ENCODE results near the gene DBP.

DBP gene

DNA sequence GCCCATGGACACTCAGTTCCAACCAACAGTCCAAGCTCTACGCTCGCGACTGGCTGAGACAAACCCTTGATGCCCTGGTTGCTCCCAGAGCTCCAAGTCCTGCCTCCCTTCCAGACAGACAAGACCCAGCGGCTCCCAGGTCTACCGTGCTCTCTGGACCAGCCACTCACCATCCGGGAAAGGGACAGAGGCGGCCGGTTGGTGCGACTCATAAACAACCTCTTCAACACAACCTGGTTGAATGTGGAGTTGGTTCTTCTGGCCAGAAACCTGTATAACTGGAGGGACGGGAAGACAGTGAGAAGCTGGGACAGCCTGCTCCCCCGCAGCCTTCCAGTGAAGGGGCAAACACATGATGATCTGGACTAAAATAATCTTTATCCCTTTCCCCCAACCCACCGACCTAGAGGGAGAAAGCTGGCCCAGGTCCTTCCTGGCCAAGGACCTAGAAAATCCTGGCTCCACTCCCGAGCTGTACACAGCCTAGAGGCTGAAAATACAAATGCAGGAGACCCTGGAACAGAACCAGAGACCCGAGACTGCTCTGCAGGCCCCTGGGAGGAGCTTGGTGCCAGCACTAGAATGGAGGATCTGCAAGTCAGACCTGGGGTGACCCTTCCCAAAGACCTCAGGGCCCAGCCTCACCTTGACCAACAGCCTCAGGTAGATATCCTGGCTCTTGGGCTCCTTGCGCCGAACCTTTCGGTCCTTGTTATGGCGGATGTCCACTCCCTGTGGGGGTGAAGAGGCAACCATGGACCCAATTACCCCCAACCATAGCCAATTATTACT, 19.8 kb downstream of the DBP start:
- peak overlapping the region; percentile 58 to 80 for H3K4me3 ChIP-seq (ENCODE audit: low read length in 2 of 2)
- H3K23ac ChIP-seq (ENCODE audit: low read depth, low read length, poor library complexity) = no peak overlapping the region
- H3K18ac ChIP-seq (ENCODE audit: low read length) = no peak overlapping the region
- H3K27me3 ChIP-seq (ENCODE audit: control insufficient read depth in 3 of 3, insufficient read depth in 3 of 3, low read depth in 1 of 3, low read length in 3 of 3) = no peaks in the 10 kb centered on the region
- H2BK15ac ChIP-seq (ENCODE audit: low read length) = no peak overlapping the region
- no peak for DNase-seq (ENCODE audit: low spot score)
- no peak overlapping the region for H4K8ac ChIP-seq (ENCODE audit: low read depth, low read length)
- peaks cover 12% of the 10 kb centered on the region for H3K79me1 ChIP-seq (ENCODE audit: low read depth, low read length)
- H3K9me3 ChIP-seq (replicated peaks in 1 of 2; ENCODE audit: control insufficient read depth in 2 of 2, insufficient read depth in 1 of 2, low read depth in 1 of 2, low read length in 2 of 2) = no peaks in the 10 kb centered on the region
- H2BK5ac ChIP-seq (ENCODE audit: low read length) = peak overlapping the region; percentile 32
- no peak overlapping the region for H2AK5ac ChIP-seq (ENCODE audit: low read depth, low read length)
- peak overlapping the region; percentile 83 for H3K4me2 ChIP-seq (ENCODE audit: insufficient read depth, low read length, poor library complexity, severe bottlenecking)
- peak overlapping the region; percentile 17 for H3K9ac ChIP-seq (ENCODE audit: low read depth, low read length, poor library complexity)
- H4K91ac ChIP-seq (ENCODE audit: low read depth, low read length, poor library complexity) = no peak overlapping the region
- H2AFZ ChIP-seq (ENCODE audit: low read length) = no peak overlapping the region
- peaks cover 8 to 27% of the 10 kb centered on the region in 2 donors for H3K4me1 ChIP-seq (ENCODE audit: control insufficient read depth in 2 of 2, insufficient read depth in 1 of 2, low read depth in 1 of 2, low read length in 2 of 2)
- WGBS, 2 donors (ENCODE audit: extremely low coverage in 2 of 2, insufficient read length in 2 of 2, insufficient replicate concordance in 1 of 2) = no CpG with 5 or more reads among the region's 18 CpGs
- peaks cover 27 to 35% of the 10 kb centered on the region in 2 donors for H3K36me3 ChIP-seq (replicated peaks in 1 of 2; ENCODE audit: control insufficient read depth in 2 of 2, insufficient read depth in 2 of 2, low read length in 2 of 2)
- no peak overlapping the region for H3K14ac ChIP-seq (ENCODE audit: low read length)
- no peak overlapping the region for H3K4ac ChIP-seq (ENCODE audit: low read length)
- no peak overlapping the region for H2BK120ac ChIP-seq (ENCODE audit: low read depth, low read length)
- H2BK12ac ChIP-seq (ENCODE audit: low read length) = no peak overlapping the region
- no peak overlapping the region for H3K27ac ChIP-seq (replicated peaks; ENCODE audit: low read length)

DNA sequence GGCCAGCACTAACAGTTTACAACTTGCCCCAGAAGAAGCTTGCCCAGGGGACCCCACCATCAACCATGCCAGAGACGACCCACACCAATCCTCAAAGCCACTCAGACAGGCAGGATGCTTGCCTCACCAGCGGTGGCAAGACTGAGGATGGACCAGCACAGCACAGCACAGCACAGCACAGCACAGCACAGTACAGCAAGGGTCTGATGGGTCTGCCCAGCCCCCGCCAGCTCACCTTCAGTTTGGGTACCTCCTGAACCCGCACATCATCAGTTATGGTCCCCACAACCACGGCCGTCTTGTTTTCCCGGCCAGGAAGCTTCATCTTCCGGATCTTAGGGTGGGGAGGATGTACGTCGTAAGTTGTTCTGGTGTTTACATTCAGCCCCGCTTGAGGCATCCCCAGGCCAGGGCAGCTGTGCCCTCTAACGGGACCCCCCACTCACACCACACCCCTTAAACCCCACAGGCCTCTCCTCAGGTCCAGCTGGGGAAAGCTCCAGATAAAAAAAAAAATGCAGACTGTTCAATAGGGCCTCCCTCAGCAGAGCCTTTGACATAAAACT, 20.6 kb downstream of the DBP start:
- Histone ChIP-seq H2BK120ac (ENCODE audit: low read depth, low read length) (no peak overlapping the region), H3K18ac (ENCODE audit: low read length) (no peak overlapping the region), H2AK5ac (ENCODE audit: low read depth, low read length) (no peak overlapping the region), H2AFZ (ENCODE audit: low read length) (no peak overlapping the region), H3K79me1 (ENCODE audit: low read depth, low read length) (peaks cover 12% of the 10 kb centered on the region), H2BK15ac (ENCODE audit: low read length) (no peak overlapping the region), H3K4ac (ENCODE audit: low read length) (no peak overlapping the region), H4K91ac (ENCODE audit: low read depth, low read length, poor library complexity) (no peak overlapping the region), H3K14ac (ENCODE audit: low read length) (no peak overlapping the region), H3K9me3 (replicated peaks in 1 of 2; ENCODE audit: control insufficient read depth in 2 of 2, insufficient read depth in 1 of 2, low read depth in 1 of 2, low read length in 2 of 2) (no peaks in the 10 kb centered on the region), H3K27me3 (ENCODE audit: control insufficient read depth in 3 of 3, insufficient read depth in 3 of 3, low read depth in 1 of 3, low read length in 3 of 3) (no peaks in the 10 kb centered on the region), H3K9ac (ENCODE audit: low read depth, low read length, poor library complexity) (no peak overlapping the region), H2BK5ac (ENCODE audit: low read length) (peak overlapping the region; percentile 84), H3K27ac (replicated peaks; ENCODE audit: low read length) (no peak overlapping the region), H3K23ac (ENCODE audit: low read depth, low read length, poor library complexity) (no peak overlapping the region), H2BK12ac (ENCODE audit: low read length) (no peak overlapping the region), H3K4me3 (ENCODE audit: low read length in 2 of 2) (peak overlapping the region in 1 of 2 donors; percentile 27), H3K36me3 (replicated peaks in 1 of 2; ENCODE audit: control insufficient read depth in 2 of 2, insufficient read depth in 2 of 2, low read length in 2 of 2) (peaks cover 27 to 34% of the 10 kb centered on the region in 2 donors), H3K4me2 (ENCODE audit: insufficient read depth, low read length, poor library complexity, severe bottlenecking) (no peak overlapping the region), H3K4me1 (ENCODE audit: control insufficient read depth in 2 of 2, insufficient read depth in 1 of 2, low read depth in 1 of 2, low read length in 2 of 2) (peaks cover 8 to 27% of the 10 kb centered on the region in 2 donors), H4K8ac (ENCODE audit: low read depth, low read length) (no peak overlapping the region)
- DNase-seq (ENCODE audit: low spot score) = no peak
- whole genome bisulfite sequencing, 2 donors (ENCODE audit: extremely low coverage in 2 of 2, insufficient read length in 2 of 2, insufficient replicate concordance in 1 of 2) = no CpG with 5 or more reads among the region's 12 CpGs

DNA sequence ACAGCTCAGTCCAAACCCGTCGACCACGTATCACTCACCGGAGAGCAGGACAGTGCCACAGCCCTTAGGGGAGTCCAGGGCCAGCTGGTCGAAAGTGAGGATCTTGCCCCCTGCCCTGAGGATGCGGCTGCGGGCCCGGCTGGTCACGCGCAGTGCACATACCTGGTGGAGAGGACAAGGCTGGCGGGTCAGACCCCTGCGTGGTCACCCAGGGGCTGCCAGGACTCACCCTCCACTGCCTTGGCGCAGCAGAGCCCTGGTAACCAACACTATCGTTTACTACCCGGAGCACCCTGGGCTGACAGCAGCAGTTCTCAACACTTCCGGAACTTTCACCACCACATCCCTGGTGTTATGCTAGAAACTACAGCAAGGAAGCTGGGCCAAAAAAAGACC, 21.1 kb downstream of the DBP start:
- no peak overlapping the region for H2BK120ac ChIP-seq (ENCODE audit: low read depth, low read length)
- H3K23ac ChIP-seq (ENCODE audit: low read depth, low read length, poor library complexity) = peak overlapping the region; percentile 67
- H3K4ac ChIP-seq (ENCODE audit: low read length) = no peak overlapping the region
- peaks cover 12% of the 10 kb centered on the region for H3K79me1 ChIP-seq (ENCODE audit: low read depth, low read length)
- H4K91ac ChIP-seq (ENCODE audit: low read depth, low read length, poor library complexity) = no peak overlapping the region
- H2BK5ac ChIP-seq (ENCODE audit: low read length) = peak overlapping the region; percentile 84
- no peak overlapping the region for H4K8ac ChIP-seq (ENCODE audit: low read depth, low read length)
- H3K9ac ChIP-seq (ENCODE audit: low read depth, low read length, poor library complexity) = peak overlapping the region; percentile 72
- no peak overlapping the region for H2AK5ac ChIP-seq (ENCODE audit: low read depth, low read length)
- no peaks in the 10 kb centered on the region for H3K9me3 ChIP-seq (replicated peaks in 1 of 2; ENCODE audit: control insufficient read depth in 2 of 2, insufficient read depth in 1 of 2, low read depth in 1 of 2, low read length in 2 of 2)
- H3K36me3 ChIP-seq (replicated peaks in 1 of 2; ENCODE audit: control insufficient read depth in 2 of 2, insufficient read depth in 2 of 2, low read length in 2 of 2) = peaks cover 27 to 34% of the 10 kb centered on the region in 2 donors
- H3K27ac ChIP-seq (replicated peaks; ENCODE audit: low read length) = no peak overlapping the region
- H2BK12ac ChIP-seq (ENCODE audit: low read length) = no peak overlapping the region
- no peaks in the 10 kb centered on the region for H3K27me3 ChIP-seq (ENCODE audit: control insufficient read depth in 3 of 3, insufficient read depth in 3 of 3, low read depth in 1 of 3, low read length in 3 of 3)
- no peak overlapping the region for H3K4me3 ChIP-seq (ENCODE audit: low read length in 2 of 2)
- no peak overlapping the region for H3K14ac ChIP-seq (ENCODE audit: low read length)
- H2AFZ ChIP-seq (ENCODE audit: low read length) = no peak overlapping the region
- peaks cover 8 to 27% of the 10 kb centered on the region in 2 donors for H3K4me1 ChIP-seq (ENCODE audit: control insufficient read depth in 2 of 2, insufficient read depth in 1 of 2, low read depth in 1 of 2, low read length in 2 of 2)
- WGBS, 2 donors (ENCODE audit: extremely low coverage in 2 of 2, insufficient read length in 2 of 2, insufficient replicate concordance in 1 of 2) = no CpG with 5 or more reads among the region's 16 CpGs
- no peak overlapping the region for H2BK15ac ChIP-seq (ENCODE audit: low read length)
- DNase-seq (ENCODE audit: low spot score) = no peak
- H3K18ac ChIP-seq (ENCODE audit: low read length) = no peak overlapping the region
- no peak overlapping the region for H3K4me2 ChIP-seq (ENCODE audit: insufficient read depth, low read length, poor library complexity, severe bottlenecking)

DNA sequence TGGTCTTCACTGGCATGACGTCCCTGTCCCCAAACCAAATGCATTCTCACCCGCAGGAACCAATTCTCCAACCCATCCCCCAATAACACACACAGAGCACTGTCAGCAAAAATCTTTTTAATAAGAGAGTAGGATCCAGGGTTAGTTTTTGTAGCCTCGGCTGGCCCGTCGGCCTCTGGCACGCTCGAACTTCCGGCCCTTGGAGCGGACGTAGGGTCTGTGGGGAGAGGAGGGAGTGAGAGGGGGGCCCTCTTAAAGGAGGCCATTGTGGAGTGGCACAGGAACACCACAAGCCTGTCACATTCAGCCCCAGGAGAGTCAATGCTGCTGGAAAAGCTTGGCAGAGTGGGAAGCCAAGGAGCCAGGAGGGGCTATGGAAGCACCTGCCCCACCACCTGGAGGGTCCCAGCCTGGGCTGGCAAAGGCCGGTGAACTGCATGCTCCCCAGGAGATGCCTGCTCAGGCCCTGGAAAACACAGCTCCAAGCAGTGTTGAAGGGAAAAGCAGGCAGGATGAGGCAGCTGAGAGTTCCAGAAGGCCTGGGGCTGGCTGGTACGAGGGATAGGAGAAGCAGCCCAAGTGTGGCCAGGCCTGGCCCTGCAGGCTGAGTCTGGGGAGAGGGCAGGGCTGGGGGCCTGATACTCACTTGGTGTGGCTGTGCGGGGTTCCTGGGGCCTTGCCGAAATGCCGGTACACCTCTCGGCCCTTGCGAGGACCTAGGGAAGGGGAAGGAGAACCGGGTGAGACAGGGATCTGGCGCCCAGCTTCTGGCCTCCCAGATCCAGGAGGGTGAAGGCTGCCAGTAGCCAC, 21.7 kb downstream of the DBP start:
- H2AFZ ChIP-seq (ENCODE audit: low read length) = no peak overlapping the region
- H3K79me1 ChIP-seq (ENCODE audit: low read depth, low read length) = peaks cover 12% of the 10 kb centered on the region
- H2AK5ac ChIP-seq (ENCODE audit: low read depth, low read length) = peak overlapping the region; percentile 97
- H3K36me3 ChIP-seq (replicated peaks in 1 of 2; ENCODE audit: control insufficient read depth in 2 of 2, insufficient read depth in 2 of 2, low read length in 2 of 2) = peaks cover 27 to 34% of the 10 kb centered on the region in 2 donors
- H3K9me3 ChIP-seq (replicated peaks in 1 of 2; ENCODE audit: control insufficient read depth in 2 of 2, insufficient read depth in 1 of 2, low read depth in 1 of 2, low read length in 2 of 2) = no peaks in the 10 kb centered on the region
- no peak for DNase-seq (ENCODE audit: low spot score)
- peak overlapping the region; percentile 72 for H3K9ac ChIP-seq (ENCODE audit: low read depth, low read length, poor library complexity)
- H4K8ac ChIP-seq (ENCODE audit: low read depth, low read length) = no peak overlapping the region
- H3K27ac ChIP-seq (replicated peaks; ENCODE audit: low read length) = peak overlapping the region; percentile 81
- H3K4me1 ChIP-seq (ENCODE audit: control insufficient read depth in 2 of 2, insufficient read depth in 1 of 2, low read depth in 1 of 2, low read length in 2 of 2) = peaks cover 8 to 27% of the 10 kb centered on the region in 2 donors
- peak overlapping the region; percentile 52 for H3K18ac ChIP-seq (ENCODE audit: low read length)
- peak overlapping the region; percentile 67 for H3K23ac ChIP-seq (ENCODE audit: low read depth, low read length, poor library complexity)
- H2BK12ac ChIP-seq (ENCODE audit: low read length) = no peak overlapping the region
- H2BK5ac ChIP-seq (ENCODE audit: low read length) = peak overlapping the region; percentile 84
- no peak overlapping the region for H3K4ac ChIP-seq (ENCODE audit: low read length)
- no peak overlapping the region for H3K14ac ChIP-seq (ENCODE audit: low read length)
- no peak overlapping the region for H2BK15ac ChIP-seq (ENCODE audit: low read length)
- no CpG with 5 or more reads among the region's 19 CpGs for WGBS, 2 donors (ENCODE audit: extremely low coverage in 2 of 2, insufficient read length in 2 of 2, insufficient replicate concordance in 1 of 2)
- H3K4me3 ChIP-seq (ENCODE audit: low read length in 2 of 2) = no peak overlapping the region
- no peak overlapping the region for H4K91ac ChIP-seq (ENCODE audit: low read depth, low read length, poor library complexity)
- H3K27me3 ChIP-seq (ENCODE audit: control insufficient read depth in 3 of 3, insufficient read depth in 3 of 3, low read depth in 1 of 3, low read length in 3 of 3) = no peaks in the 10 kb centered on the region
- no peak overlapping the region for H2BK120ac ChIP-seq (ENCODE audit: low read depth, low read length)
- H3K4me2 ChIP-seq (ENCODE audit: insufficient read depth, low read length, poor library complexity, severe bottlenecking) = no peak overlapping the region

Data from neuronal stem cell (in vitro differentiated cells).